OCI-M2 (cell line): ENCODE data around the gene SHH.
"Not testable (repeated sequence)": the region's sequence is repeated elsewhere in the genome, so short reads cannot be mapped to it uniquely, and the experiment has no call there.

Source experiments
- DNase-seq: peaks from one replicate; lab custom pipeline; 2025; ENCODE audit not compliant: unreplicated experiment; lab: John Stamatoyannopoulos, UW

SHH gene

DNA sequence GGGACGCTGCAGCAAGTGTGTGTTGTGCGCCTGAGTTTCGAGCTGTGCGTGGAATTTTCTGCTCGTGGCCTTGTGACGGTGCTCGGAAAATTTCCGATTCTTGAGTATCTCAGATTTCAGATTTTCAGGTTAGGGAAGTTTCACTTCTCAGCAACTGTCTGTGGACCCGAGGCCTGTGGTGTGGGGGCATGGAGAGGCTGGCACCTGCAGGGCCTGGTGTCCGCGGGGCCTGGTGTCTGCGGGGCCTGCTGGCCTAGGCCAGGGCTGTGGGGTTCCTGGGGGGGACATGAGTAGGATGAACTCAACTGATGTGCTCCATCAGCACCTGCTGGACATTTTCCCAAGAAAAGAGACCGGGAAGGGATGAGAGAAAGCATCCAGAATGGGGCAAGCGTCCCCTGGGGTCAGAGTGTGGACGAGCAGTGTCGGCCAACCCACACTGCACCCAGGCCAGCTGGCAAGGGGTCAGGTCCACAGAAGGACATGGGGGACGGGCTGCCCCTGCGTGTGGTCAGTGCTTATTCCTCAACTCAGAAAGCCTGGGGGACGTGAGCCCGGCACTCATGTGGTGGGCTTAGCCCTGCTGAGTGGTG lies 31.3 kb upstream of the SHH start:
- no peak for DNase-seq

DNA sequence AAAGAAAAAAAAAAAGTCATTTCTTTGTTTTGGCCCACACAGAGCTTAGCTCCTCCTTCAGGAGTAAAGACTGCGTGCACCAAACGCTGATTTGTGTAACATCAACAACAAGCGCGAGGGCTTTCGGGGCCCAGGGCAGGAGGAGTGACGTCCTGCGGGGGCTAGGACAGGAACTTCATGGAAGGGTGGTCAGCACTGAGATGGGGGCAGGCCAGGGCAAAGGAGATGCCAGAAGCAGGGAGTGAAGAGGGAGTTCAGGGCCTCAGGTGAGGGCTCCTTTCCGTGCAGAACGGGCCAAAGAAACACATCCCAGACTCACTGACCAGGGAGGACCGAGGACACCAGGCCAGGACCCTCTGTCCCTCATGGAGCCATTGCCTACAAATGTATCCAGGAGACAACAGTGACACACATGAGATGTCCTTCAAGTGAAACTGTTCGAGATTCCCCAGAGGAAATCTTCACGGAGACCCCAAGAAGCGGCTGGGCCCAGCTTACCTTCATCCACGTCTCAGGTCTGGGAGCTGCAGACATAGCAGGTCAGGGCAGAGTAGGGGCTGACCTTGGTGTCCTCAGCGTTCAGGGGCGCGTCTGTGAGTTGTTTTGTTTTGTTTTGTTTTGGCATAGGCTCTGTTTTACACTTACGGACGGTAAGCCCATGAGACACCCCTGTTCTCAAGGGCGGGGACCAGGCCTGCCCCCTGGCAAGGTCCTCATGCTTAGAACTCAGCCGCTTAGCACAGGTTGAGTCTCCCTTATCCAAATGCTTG lies 30.4 kb upstream of the SHH start:
- DNase-seq = no peak

DNA sequence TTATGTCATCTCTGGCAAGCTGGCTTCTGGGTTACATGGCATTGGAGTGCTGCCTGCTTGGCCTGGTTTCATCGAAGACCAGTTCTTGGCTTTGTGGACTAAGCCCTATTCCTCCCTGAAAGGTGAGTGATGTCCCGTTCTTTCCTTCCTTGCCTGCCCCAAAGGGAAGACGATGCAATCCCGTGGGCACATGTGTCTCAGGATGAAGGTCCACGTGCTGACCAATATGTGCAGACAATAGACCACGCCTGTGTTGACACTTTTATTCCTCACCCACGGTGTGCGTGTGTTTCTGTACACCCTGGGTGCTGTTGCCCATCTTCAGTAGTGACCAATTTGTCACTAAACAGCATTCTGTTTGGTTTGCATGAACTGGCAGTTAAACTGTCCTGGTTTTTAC lies 28.6 kb upstream of the SHH start:
- DNase-seq = no peak

DNA sequence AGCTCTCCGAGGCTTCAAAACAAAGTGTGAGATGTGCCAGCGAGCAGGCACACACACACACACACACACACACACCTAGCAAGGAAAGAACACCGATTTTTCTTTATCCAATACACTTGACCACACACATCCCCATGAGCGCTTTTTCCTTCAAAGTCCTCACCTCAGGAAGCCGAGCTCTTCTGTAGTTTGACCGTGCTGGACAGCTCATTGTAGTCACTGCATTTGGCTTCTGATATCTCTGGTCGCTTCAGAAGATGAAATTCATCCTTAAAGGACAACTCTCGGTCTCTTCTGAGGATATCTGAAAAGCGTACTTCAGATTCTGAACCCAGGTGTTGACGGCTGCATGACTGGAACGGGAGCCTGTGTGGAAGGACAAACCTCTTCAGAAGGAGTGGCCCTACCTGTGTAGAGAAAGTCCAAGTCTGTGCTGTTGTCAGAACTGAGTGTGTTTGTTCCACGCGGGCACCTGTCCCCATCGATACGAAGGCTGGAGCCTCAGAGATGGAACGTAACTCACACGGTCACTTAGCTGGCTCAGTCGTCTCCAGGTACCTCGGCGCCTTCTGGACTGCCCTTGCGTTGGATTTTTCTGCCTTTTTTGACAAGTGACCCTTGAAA lies 28.1 kb upstream of the SHH start:
- DNase-seq = no peak

DNA sequence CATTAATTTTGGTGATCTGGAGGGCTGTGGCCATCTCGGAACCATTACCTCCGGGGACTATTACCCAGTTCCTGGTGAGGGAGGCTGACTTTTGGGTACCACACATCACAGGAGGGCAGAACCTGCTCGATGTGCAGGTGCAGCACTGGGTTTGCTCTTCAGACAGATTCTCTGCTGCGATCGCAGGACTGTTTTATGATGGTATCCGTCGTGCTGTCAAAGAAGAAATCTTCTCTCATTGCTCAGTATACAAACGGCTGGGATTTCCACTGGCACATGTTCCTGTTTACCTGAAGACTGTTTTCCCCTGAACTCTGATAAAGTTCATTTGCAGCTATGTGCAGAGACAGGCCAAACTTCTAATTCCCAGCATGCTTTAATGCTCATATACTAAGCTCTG lies 27.2 kb upstream of the SHH start:
- DNase-seq = no peak

DNA sequence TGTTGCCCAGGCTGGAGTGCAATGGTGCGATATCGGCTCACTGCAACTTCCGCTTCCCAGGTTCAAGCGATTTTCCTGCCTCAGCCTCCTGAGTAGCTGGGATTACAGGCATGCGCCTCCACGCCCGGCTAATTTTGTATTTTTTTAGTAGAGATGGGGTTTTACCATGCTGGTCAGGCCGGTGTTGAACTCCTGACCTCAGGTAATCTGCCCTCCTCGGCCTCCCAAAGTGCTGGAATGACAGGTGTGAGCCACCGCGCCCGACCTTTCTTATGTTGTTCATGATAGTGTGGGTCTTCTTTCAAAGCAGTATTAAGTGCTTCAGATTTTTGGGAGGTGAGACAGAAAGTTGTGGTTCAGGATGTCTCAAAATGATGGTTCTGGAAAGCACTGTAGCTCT lies 26.0 kb upstream of the SHH start:
- not testable (repeated sequence) for DNase-seq

DNA sequence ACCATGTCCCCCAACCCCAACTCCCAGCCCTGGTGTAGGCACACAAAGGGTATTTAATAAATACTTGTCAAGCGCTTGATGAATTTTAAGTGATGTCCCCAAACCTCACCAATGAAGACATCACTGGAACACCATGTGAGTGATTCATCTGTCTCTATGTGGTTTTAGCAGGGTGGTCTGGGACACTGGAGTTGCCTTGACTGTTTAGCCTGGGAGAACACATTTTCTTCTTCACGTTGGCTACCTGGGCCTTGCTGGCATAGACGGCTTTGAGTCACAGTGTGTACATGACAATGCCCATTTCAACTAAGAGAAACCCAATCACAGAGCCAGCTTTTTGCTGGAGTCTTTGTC lies 24.8 kb upstream of the SHH start:
- no peak for DNase-seq

DNA sequence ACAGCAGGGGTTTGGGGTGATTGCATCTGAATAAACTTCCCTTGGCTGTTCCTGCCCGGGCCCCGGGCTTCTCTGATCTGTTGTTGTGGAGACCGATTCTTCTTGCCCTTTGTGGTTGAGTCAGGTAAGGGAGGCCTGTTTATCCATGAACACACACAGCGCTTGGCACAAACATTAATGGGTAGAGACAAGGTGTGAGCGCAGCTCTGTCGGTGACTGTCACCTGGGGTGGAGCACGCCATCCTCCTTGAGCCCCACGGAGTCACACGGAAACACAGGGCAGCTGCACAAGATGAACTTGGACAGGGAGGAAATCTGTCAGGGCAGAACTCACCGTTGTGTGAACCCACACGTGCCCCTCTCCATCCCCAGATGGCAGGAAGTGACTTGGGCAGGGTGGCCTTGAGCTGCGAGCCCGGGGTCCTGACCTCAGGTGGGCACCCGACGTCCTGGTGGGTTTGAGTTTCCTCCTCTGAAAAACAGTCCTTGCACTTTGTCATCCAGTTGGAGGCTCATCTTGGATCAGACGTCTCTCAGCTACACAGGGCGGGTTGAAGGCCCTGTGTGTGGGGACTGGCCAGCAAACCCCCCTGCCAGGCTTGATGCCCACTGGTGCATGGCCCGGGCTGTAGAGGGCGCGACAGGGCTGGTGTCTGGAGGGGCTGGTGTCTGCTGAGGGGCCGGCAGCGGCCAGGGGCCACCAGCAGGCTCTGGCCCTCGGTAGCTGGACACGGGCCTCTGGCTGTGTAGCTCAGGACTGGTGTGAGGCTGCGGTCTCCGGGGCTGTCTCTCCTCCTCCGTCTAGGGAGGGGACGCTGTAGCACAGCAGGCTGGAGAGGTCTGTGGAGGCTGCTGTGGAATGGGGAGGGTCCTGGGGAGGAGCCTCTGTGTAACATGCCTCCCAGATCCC lies 24.2 kb upstream of the SHH start:
- DNase-seq = no peak

DNA sequence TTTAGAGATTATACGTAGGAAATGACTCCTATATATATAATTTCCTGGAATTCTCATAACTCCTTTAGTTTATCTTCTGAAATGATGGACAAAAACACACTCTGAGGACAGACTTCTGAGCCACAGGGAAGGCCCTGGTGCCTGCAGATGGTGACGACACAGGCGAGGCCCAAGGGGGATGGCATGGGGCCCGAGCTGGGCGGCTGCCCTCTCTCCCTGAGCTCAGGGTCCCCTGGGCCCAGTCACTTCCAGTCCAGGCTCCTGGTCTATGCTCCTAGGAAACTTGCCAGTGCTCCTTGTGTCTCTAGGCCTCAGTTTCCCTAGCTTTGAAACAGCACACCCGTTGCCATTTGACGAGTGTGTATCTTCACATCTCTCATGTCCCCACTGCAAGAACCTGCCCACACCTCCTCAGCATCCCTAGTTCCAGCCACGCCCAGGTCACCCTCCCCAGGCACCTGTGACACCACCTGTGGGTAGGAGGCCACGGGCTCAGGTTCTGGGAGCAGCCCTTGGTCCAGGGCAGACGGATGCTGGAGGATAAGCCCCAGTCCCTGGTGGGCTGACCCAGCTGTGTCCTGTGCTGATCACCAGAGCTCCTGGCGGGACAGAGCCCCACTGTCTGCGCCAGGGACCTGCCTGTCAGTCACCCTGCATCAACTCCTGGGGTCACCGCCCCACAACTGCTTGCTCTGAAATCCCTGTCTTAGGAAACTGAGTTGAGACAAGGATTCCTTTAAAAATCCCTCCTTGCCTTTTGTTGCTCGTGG lies 23.4 kb upstream of the SHH start:
- DNase-seq = no peak

DNA sequence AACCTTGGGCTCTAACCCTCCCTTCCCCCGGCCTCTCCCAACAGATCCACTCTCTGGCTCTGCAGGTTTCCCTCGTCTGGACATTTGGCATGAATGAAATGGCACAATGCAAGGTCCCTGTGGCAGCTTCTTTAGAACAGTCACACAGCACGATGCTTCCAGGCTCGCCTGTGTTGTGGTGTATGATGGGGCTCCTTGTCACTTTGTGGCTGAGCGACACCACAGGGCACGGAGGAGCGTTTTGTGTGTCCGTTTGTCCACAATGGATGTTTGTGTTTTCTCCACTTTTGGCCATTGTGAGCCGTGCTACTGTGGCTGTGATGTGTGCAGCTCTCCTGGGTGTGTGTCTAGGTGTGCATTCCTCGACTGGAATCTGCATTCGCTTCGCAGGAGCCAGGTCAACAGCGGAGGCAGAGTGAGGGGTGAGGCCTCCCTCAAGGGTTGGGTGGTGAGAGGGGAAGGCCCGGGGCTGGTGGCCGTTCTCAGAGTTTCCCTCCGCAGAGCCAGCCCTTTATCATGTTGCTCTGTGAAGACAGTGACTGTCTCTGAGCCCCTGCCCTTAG lies 22.3 kb upstream of the SHH start:
- no peak for DNase-seq

DNA sequence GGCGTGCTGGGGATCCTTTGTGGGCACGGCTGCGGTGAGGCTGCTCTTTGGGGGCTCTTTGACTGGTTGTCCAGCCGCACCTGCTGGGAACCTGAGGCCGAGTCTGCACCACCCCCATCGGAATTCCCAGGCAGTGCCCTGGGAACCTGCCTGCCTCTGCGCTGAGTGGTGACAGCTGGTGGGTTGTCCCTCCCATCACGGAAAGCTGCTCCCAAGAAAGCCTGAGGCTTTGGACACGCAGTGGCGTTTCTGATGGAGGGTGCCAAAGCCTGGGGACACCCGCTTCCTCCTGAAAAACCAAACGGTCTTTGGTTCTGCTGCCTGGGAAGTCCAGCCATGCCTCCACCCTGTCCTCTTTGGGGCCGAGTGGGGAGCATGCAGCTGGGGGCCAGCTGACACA lies 21.4 kb upstream of the SHH start:
- no peak for DNase-seq

DNA sequence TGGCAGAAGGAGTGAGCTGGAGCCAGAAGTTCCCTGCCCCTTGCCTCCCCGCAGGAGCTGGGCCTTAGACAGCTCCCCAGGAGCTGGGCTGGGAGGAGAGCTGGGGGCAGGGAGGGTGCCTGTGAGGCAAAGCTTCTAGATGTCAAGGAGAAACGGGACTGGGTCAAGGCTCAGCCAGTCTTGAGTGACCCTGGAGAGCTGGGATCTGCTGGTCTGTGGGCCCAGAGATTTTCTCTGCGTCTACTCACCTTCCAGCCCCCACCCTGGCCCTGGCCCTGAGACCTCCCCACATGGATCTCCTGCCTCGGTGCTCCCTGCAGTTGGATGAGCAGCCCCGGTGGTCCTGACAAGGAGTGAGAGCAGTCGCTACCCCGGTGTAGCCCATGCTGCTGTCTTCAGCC lies 20.3 kb upstream of the SHH start:
- DNase-seq = no peak

DNA sequence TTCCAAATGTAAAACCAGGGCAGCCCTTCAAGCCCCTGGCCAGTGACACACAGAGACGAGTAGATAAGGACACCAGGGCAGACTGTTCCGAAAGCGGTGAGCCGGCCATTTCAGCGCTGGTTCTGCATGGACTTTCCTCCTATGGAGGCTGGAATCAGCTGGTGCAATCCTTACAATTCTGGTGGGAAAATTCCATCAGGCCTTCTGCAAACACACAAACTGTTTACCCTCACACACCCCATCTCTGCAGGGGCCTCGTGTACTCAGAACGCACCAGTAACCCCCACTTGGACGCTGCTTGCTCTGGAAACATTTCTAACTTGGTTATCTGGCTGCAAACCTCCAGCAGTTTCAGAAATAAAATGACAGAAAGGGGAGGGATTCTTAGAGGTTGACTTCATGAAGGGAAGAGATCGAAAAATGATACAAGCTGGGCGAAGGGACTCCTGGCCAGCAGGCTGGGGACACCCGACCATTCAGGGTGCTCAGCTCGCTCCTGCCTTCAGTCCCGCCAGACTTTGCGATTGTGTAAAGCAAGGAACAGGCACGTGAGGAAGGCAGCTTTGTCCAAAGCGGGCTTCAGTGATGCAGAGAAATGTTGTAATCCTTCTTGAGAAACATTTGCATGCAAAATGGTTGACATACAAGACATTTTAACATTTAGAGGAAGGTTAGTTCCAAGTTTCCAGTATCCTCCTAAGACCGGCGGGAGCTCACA lies 19.7 kb upstream of the SHH start:
- DNase-seq = no peak

DNA sequence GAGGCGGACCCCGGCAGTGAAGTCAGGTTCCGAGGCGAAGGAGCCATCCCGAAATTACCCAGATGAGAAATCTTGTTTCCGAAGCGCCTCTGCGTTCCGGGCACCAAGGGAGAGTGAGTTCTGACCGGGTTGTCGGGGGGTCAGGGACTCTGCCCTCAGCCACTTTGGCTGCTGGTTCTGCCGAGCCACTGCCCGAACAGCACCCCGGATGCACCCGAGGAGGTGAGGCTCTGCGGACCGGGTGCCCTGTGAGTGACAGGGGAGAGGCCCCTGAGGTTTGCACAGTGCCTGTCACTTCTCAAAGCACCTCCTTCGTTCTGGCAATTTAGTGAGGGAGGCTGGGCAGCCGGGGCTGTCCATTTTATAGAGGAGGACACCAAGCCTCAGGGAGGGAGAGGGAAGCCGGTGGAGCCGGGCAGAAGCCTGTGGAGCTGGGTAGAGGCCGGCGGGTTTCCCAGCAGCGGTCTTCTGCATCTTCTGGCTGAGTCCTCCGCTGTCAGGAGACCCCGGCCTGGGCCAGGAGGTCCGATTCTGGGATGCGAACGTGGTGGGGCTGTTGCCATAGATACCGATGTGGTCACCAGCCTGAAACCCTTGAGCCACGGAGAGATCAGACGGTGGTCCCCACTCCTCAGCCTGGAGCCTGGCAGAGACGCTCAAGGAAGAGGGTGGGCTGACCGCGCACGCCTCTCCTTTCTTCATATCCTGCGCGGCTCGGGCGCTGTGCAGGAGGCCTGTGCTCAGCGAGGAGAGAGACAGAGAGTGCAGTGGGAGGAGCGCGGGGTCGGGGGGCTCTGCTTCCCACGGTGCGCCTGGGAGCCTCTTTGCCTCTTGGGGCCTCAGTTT lies 18.9 kb upstream of the SHH start:
- no peak for DNase-seq

DNA sequence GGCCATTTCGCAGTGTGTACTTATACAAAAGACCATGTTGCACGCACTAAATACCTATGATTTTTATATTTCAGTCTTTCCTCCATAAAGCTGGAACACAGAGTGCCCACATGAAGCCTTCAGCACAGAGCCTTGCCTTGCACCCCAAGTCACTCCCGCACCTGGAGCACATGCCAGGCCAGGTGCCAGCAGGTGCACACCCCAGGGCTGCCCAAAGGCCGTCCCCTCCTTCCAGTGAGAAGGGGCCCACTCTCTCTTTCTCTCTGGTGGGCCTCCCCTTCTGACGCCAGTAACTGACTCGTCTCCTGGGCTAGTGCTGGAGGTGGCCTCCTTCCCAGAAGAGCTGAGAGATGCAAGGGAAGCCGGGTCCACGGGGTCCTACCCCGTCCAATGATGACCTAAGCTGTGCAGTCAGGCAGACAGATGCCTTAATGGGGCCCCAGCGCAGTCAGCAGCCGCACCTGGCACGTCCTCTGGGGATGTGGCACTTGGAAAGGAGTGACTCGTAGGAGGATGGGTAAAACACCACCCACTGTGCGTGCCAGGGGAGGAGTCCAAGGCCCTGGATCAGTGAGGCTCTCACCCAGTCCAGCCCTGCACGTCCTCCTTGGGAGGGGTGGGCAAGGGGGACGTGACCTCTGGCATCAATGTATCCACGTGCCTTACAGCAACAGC lies 17.7 kb upstream of the SHH start:
- DNase-seq = no peak

DNA sequence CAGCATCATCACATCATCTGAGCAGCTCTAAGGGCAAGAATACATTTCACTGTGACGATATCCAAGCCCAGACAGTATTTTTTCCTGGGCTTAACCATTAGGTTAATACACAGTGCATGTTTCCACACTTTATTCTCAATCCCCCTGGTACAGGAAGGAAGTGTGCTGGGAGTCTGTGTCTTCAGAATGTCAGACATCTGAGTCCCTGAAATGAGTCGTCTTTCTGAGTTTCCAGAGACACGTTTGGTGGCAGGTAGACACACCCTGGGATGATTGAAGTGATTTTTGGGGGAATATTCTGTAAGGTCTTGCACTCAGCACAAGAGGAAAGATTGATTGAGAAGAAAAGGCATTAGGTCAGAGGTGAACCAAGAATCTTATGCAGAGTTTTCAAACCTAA lies 13.1 kb upstream of the SHH start:
- DNase-seq = no peak

DNA sequence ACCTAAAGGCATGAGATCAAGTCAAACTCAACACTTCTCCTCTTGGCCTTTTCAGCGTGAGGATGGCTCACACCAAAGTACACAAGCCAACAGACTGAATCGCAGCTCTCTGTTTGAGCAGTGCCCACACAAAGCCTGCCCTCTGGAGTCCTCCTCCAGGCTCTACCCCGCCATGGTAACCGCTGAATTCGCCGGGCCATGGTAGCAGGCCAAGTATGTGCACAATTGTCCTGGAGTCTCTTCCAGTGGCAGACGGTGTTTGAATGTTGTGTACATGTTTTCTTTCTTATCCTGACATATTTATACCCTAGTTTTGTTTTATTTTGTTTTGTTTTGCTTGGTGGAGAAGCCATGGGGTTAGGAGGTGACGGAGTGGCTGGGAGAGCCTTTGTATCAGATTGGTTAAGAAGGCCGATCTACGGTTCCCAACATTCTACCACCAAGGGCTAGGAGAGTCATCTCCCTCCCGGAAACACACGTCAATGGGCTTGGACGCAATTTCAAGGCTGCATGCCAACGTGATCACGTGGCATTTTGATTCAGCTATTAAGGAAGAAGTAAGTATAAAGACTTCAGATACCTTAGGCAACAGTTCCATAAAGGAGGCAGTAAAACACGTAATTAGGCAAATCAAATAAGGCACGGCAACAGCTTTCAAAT lies 12.1 kb upstream of the SHH start:
- DNase-seq = no peak

DNA sequence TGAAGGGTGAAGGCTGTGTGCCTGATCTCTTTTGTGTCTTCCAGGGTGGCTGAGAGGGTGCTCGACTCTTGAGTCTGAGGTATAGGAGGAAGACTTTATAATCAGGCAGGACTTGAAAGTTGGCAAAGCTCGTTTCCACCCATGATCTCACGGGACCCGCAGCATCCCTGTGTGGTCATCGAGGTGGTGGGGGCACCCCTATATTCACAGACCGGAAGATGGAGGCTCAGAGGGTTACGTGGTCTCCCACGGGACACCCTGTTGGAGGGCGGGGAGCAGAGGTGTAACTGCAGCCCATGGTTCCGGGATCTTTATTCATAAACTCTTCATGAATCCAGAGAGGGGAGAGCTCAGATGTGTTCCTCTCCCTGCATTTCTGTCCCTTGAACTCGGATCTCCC lies 9.6 kb upstream of the SHH start:
- no peak for DNase-seq
